T follicular helper cell (primary cell): ENCODE results near the gene TBC1D12.
"Not testable (repeated sequence)": the region's sequence is repeated elsewhere in the genome, so short reads cannot be mapped to it uniquely, and the experiment has no call there.

Experiments
- DNase-seq: peaks from one replicate; pipeline ENCODE4 v3.0.0-alpha.2; 2020; ENCODE audit warnings: low read depth

TBC1D12 gene

DNA sequence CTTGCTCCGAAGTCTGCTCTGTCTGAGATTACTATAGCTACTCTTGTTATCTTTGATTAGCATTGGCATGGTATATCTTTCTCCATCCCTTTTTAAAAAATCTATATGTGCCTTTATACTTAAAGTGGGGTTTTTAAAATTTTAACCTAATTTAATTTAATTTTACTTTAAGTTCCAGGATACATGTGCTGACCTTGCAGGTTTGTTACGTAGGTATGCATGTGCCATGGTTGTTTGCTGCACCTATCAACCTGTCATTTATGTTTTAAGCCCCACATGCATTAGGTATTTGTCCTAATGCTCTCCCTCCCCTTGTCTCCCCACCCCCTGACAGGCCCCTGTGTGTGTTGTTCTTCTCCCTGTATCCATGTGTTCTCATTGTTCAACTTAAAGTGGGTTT is 54.6 kb downstream of the TBC1D12 start:
- no peak for DNase-seq

- DNase-seq, result no peak
These were observed 57.0 kb downstream of the TBC1D12 start for GRCh38 chr10:94459385-94459784.

DNA sequence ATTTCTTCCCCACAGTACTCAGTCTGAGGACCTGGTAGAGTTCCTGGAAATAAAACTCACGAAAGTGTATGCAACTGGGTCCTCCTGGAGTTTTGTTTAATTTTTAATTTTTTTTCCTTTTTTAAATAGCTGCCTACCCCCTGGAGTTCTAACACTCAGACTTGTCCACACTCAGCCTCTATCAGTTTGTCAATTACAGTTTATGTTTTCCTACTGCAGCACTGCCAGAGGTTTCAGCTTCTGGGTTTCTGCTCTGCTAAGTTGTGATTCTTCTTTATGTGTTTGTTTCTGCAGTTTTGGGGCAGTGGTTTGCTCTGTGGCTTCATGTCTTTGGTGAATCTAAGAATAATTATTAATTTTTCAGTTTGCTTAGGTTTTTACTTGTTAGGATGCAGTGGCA is 59.2 kb downstream of the TBC1D12 start:
- no peak for DNase-seq

DNA sequence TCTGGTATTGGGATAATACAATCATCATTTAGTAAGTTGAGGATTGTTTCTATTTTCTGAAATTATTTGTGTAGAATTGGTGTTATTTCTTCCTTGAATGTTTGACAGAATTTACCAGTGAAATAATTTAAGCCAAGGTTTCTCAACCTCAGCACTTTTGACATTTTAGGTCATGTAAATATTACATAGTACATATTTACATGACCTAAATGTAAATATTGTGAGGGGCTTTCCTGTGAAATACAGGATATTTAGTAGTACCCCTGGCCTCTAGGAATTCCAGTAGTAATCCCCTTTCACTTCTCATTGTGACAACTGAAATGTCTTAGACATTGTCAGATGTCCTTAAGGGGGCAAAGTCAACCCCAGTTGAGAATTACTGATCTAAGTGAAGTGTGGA is 59.8 kb downstream of the TBC1D12 start:
- no peak for DNase-seq

- DNase-seq, result no peak
These were observed 63.3 kb downstream of the TBC1D12 start for GRCh38 chr10:94465684-94466083.

- DNase-seq, result no peak
These were observed 79.1 kb downstream of the TBC1D12 start for GRCh38 chr10:94481410-94481809.

- no peak for DNase-seq
These were observed 81.6 kb downstream of the TBC1D12 start for GRCh38 chr10:94483970-94484369.

GRCh38 chr10:94485094-94485493 is 82.8 kb downstream of the TBC1D12 start:
- no peak for DNase-seq

GRCh38 chr10:94487575-94487974 is 85.2 kb downstream of the TBC1D12 start:
- no peak for DNase-seq

- no peak for DNase-seq
These were observed 86.8 kb downstream of the TBC1D12 start for GRCh38 chr10:94489107-94489506.

DNA sequence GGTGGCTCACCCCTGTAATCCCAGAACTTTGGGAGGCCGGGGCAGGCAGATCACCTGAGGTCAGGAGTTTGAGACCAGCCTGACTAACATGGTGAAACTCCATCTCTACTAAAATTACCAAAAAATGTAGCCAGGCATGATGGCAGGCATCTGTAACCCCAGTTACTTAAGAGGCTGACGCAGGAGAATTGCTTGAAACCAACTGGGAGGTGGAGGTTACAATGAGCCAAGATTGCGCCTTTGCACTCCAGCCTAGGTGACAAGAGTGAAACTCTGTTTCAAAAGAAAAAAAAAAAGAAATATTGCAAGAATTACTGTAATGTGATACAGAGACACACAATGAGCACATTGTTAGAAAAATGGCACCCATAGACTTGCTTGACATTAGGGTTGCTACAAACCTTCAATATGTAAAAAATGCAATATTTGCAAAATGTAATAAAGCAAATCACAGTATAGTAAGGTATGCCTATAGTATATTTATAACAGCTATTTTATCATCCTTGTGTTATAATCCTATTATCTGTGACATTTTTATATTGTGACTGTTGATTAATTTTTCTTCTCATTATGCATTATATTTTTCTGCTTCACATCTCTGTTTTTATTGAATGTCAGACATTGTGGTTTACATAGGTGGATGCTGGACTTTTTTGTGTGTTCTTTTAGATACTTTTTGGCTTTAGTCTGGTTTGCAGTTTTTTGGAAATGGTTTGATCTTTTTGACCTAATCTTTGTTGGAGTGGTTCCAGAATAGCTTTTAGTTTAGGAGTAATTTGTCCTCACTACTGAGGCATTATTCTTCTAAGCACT is 87.8 kb downstream of the TBC1D12 start:
- DNase-seq, result no peak

DNA sequence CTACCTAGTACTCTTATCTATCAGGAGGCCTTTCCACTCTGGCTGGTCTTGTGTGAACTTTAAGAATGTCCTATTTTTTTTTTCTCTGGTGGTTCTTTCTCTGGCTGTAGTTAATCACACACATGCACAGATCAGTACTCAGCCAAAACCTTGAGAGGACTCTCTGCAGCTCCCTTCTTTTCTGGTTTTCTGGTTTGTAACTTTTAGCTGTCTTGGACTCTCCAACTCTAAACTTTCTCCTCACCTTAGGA is 88.4 kb downstream of the TBC1D12 start:
- DNase-seq, result no peak

GRCh38 chr10:94493463-94493862 is 91.1 kb downstream of the TBC1D12 start:
- no peak for DNase-seq

GRCh38 chr10:94496010-94496409 is 93.7 kb downstream of the TBC1D12 start:
- no peak for DNase-seq

GRCh38 chr10:94496646-94497045 is 94.3 kb downstream of the TBC1D12 start:
- no peak for DNase-seq

GRCh38 chr10:94500063-94500462 is 97.7 kb downstream of the TBC1D12 start:
- no peak for DNase-seq

DNA sequence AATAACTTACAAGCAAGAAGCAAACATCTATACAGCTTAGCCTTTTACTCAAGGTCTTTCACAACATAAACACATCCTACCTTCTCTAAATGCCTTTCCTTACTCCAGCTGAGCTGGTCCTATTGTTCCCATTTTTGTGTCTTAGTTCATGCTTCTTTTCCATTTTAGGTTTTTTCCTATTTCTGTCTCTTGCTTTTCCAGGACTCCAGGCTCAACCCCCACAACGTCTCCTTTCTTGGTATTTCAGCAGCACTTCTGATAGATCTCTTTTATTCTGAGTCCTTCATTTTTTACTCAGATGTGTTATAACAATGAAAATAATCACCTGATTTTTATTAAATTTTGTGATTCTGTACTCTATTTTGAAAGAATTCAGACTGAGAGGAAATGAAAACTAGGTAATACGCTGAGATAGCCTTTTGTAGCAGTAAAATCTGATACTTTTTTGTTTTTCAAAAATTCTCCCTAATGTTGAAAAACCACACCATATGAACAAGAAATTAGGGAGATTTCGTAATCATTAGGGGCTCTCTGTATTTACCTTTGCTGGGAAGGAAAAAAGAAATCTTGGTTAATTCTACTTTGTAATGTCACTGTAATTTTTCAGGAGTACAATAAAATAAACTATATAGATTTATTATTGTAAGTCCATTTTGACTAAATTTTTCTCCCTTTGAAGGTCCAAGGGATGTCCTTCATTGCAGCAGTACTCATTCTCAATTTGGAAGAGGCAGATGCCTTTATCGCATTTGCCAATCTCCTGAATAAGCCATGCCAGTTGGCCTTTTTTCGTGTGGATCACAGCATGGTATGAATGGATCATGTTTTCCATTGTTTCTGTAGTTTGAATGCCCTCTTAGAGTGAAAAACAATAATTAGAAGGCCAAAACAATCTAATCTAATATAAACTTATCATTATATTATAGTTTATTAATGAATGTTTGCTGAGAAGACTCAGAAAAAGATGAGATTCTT is 119.2 kb downstream of the TBC1D12 start:
- DNase-seq, result no peak

GRCh38 chr10:94524146-94524545 is 121.8 kb downstream of the TBC1D12 start:
- no peak for DNase-seq

- DNase-seq, result no peak
These were observed 122.4 kb downstream of the TBC1D12 start for GRCh38 chr10:94524711-94525110.

GRCh38 chr10:94531550-94531949 is 129.2 kb downstream of the TBC1D12 start:
- DNase-seq, result not testable (repeated sequence)

DNA sequence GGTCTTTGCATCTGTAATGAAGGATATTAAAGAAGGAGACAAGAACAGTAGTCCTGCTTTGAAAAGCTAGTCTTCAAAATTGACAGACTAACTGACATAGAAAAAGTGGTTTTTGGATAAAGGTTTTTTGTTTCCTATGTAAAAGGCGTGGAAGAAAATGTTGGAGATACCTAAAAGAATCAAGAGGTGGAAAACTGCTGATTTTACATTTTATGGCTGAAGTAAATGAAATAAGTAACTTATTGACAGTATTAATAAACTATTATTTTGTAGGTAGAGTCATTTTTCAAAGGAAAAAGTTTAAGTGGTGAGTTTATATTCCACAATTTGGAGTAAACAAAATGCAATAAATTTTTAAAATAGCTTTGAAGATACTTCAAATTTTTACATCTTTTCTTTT is 130.7 kb downstream of the TBC1D12 start:
- DNase-seq, result no peak

DNA sequence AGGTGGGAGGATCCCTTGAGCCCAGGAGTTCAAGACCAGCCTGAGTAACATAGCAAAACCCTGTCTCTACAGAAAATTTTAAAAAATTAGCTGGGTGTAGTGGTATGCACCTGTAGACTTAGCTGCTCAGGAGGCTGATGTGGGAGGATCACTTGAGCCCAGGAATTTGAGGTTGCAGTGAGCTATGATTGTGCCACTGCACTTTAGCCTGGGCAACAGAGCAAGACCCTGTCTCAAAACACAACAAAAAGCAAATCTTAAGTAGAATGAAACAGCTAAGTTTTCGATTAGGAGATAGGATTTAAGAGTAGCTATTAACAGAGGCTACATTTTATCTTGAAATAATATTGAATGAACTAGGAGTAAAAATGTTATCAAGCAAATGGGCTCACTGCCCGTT is 139.9 kb downstream of the TBC1D12 start:
- DNase-seq, result not testable (repeated sequence)

- DNase-seq, result peak; percentile 59
These were observed 143.2 kb downstream of the TBC1D12 start, which contains the start of gene HELLS for GRCh38 chr10:94545391-94546048. Gene HELLS (plus strand): TSS chr10:94545788. CDS start chr10:94545922, 134 bp downstream.
